SKM-1 treated with dmso at 0.1 percent for 144 hours (cell line): ENCODE data around the gene FRY.

Experiments used
- DNase-seq: peaks from one replicate; lab custom pipeline; 2025; ENCODE audit not compliant: unreplicated experiment; lab: John Stamatoyannopoulos, UW

The FRY gene

DNA sequence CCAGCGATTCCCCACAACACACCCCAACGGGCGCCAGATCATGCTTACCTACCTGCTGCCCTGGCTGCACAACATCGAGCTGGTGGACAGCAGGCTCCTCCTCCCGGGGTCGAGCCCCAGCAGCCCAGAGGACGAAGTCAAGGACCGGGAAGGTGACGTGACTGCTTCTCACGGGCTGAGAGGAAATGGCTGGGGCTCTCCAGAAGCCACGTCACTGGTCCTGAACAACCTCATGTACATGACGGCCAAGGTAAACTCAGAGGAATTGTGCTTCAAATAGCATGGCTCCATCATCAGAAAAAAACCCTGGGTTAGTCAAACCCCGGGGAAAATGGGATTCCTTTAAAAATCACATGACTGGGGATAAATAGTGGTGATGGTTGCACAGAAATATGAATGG is 177.3 kb downstream of the FRY start:
- DNase-seq, result no peak

DNA sequence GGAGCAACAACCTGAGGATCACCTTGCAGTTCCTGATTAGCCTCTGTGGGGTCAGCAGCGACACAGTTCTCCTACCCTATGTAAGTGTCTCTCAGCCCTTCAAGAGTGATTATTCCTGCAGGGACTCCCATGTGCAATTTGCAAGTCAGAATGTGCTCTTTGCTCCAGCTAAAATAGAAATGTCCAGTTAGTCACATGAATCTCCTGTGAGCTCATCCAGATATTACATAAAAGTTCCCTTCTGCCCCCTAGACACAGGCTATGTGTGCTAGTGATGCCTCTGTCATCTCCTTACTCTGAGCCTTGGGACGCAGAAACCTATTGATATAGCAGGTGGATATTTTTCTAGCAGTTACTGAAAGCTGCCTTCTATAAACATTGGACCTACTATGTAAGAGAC is 178.1 kb downstream of the FRY start:
- no peak for DNase-seq

DNA sequence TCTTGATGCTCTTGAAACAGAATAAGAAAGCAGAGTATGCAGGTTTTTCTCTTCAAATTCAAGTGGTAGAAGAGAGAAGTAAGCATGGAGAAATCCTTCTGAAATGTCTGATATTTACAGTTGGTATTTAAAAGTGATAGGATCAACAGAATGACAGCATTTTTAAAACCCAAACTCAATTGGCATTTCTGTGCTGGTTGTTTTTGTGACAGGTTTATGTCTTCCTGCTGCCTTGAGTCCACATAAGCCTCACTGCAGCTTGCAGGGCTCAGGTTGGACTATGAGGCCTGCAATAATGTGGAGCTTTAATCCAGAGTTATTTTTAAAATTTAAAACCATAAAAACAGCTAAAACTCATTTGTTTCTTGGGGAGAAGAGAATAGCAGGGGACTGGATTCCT is 178.5 kb downstream of the FRY start:
- DNase-seq, result no peak

DNA sequence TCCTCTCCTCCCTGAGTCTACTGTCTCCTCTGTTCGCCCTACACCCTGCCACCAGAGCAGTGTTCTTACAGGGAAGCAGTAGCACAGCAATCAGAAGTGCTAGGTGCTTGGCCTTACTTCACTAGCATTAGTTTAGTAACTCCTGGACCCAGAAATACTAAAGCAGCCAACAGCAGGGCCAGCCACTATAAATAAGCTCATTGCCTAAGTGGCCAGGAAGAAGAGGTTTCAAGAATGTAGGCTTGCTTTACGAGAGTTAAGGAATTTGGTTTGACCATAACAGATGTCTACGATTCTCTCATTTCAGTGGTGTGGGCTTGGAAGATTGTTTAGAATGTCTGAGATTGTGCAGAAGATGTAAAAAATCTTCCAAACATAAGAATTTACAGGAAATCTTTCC is 180.2 kb downstream of the FRY start:
- no peak for DNase-seq

DNA sequence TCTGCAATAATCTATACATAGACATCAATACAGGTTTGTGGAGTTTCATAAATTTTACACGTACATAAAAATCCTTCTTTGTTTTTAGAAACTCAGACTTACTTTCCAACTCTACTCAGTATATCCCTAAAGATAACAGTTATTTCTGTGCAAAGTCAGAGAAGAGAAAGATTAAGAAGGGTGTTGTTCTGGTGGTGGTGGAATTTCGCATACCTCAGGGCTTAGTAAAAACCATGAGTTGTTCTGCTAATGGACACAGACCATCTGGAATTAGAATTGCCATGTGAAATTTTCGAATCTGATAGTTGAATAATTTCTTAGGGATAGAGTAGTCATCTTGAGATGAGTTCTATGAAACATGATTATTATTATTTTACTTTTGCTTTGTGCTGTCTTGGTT is 180.8 kb downstream of the FRY start:
- no peak for DNase-seq

DNA sequence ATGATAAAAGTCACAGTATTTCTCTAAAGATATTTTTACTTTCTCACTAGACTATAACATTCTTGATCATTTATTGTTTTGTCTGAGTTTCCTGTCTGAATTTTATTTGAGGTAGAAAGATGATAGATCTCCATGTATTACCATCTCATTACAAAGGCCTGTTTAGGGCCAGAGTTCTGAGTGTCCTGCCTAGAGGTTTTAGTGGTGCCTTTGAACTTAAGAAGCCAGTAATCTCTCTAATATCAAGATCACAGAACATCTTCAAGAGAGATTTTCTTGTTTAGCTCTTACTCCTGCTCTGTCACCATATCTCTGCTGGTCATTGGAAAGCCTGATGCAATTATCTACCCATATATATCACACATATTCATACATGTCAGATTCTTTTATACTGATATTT is 182.1 kb downstream of the FRY start:
- DNase-seq, result no peak

DNA sequence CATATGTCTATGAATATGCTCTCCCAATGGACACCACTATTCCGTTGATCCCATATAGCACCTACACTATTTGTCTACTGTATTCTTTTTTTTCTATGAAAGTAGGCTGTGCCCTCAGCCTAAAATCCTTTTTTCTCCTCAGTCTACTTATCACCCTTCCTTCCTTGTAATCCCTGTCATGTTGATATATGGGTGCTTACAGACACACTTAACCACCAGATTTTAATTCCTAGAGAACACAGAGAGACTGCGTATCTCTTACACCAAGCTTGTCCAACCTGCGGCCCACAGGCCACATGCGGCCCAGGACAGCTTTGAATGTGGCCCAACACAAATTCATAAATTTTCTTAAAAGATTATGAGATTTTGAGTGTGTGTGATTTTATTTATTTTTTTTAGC is 182.5 kb downstream of the FRY start:
- DNase-seq, result no peak

DNA sequence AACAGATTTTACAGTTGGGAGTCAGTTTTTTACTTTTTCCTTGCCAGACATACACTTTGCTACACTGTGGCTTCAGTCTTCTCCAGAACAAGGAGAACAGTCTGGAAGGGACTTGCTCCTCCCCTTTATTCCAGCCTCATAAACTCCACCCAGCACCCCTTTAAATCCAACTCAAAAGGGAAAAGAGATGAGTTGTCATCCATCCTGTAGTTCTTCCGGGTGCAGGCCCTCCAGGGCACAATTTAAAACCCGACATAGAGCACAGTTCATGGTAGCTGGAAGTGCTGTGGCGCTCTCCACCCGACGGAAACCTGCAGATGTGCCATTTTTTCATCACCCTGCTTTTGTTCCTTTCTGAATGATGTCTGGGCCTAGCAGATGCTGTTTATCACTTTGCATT is 184.7 kb downstream of the FRY start:
- no peak for DNase-seq

DNA sequence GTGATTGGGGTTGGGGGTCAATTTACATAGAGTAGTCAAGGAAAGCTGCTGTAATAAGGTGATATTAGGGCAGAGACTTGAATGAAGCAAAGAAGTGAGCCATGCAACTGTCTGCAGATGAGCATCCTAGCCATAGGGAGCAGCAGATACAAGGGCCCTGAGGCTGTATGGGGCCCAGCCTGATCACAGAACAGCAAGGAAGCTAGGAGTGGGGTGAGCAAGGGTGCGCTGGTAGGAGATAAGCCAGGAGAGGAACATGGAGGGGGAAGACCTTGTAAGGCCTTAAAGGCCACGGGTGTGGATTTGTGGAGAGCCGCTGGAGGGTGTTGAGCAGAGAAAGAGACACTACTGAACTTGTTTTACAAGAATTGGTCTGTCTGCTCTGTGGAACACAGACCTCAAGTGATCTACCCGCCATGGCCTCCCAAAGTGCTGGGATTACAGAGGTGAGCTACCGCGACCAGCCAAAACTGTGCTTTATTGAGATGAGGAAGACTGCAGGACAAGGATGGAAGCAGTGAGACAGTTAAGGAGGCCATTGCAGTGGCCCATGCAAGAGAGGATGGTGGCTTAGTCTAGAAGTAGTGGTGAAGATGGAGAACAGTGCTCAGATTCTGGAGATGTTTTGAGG is 190.6 kb downstream of the FRY start:
- no peak for DNase-seq

DNA sequence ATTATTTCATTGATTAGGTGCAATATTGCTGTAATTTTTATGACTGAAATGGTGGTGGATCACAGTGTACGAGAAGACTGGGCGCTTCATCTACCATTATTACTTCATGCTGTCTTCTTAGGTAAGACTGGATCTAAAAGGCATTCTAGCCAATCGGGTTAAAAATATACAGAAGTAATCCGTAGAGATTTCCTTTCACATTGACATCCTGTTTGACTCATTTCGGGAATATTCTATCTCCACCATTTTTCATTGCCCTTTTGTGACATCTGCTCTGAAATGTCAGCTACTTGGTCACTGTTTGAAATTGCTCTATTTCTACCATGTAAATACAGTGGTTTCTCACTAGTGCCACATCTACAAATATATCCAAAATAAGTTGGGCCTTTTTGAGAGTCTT is 193.3 kb downstream of the FRY start:
- no peak for DNase-seq

DNA sequence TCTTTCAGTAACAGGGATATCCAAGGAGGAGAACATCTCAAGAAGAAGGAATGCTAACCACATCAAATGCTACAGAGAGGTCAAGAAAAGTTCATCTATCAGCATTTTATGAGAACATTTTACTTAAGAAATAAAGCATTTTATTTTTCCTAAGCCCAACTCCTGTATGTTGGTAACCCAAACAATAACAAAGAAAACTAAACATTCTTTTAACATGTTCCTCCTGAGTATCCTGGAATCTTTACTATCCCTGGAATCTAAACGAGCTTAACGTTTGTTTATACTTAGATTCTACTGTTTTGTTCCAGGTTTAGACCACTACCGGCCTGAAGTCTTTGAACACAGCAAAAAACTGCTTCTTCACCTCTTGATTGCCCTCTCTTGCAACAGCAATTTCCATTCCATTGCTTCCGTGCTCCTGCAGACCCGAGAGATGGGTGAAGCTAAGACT is 193.9 kb downstream of the FRY start:
- no peak for DNase-seq

DNA sequence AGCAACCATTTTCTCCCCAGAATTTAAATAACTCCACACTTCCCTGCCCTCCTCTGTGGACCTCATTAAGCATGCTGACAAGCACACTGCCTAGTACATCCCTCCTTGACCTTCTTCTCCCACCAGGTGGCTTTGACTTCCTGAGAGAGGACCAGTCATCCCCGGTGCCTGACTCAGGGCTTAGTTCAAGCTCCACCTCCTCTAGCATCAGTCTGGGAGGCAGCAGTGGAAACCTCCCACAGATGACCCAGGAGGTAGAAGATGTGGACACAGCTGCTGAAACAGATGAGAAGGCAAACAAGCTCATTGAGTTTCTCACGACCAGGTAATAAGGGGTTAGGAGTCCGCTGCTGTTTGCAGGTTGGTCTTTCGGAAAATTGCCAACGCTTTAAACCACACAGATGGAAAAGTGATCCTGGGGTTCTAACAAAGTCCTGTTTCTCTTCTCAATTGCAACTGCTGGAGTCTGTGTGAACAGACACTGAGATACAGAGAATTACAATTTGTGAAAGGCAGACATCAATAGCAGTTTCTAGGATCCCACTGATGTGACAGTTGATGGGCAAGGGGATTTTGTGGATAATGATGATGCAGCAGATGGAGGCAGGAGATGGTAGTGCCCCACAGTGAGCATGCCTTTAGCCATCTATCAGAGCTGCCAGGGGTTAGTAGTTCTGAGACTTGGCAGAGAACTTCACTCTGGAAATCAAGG is 196.9 kb downstream of the FRY start:
- DNase-seq, result no peak

DNA sequence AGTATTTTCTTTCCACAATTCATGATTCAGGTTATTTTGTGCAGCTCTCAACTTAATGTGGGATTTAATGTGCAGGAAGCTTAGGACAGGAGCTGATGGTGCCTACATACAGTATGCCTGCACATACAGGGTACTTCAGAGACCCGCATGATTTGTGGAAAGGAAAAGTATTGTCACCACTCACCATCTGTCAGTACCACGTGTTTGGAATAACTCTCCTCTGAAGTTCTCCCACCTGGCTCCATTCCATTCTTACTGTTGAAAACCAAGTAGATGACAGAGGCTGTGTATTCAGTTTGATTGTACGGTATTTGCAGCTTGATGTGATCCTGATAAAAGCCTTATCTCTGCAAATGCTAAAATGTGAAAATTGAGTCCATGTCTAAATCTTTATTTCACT is 197.9 kb downstream of the FRY start:
- DNase-seq, result no peak

DNA sequence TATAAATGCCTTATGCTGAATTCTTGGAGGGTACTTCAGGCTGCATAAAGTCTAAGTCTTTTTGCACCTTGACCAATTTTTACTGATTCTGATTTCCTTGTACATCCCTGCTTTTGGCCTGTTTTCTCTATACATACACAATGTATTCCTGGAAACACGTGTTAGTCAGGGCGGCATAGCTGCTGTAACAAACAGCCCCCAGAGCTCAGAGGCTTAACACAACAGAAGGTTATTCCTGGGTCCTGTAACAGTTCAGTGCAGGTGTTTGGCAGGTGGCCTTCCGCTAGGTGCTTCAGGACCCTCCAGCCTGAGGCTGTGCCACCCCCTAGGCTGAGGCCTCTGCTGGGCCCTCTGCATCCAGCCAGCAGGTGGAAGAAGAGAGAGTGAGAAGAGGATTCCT is 200.7 kb downstream of the FRY start:
- DNase-seq, result no peak

DNA sequence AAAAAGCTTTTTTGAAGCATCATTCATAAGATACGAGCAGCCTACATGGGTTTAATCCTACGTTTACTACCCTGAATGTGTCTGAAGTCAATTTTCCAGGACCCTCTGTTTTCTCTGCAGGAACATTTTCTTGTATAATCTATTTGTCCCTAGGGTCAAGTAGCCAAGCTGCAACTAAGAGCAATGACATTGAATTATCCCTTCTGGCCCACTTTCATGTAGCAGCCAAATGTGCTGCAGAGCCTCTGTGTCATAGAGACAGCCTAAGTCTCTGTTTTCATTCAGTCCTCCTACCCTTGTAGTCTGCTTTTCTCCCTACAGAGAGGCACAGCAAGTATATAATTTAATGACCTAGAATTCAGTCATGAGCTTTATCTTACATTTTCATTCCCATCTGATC is 201.5 kb downstream of the FRY start:
- DNase-seq, result no peak

DNA sequence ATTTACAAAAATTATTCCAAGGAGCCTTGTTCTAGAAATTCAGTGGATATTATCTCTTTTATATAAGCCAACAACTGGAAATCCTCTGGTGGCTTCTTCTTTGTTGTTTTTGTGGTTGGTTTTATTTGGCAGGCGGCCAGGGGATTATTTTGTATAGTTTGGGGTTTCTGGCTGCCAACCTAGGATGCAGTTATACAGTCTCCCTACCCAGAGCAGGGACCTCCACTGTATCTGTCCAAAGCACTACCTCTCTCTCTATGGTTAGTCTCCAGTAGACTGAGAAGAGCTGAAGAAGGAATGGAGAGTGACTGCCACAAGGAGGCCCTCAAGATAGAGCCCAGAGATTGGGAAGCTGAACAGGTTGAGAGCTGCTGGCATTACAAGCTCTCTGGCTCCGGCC is 203.3 kb downstream of the FRY start:
- no peak for DNase-seq

DNA sequence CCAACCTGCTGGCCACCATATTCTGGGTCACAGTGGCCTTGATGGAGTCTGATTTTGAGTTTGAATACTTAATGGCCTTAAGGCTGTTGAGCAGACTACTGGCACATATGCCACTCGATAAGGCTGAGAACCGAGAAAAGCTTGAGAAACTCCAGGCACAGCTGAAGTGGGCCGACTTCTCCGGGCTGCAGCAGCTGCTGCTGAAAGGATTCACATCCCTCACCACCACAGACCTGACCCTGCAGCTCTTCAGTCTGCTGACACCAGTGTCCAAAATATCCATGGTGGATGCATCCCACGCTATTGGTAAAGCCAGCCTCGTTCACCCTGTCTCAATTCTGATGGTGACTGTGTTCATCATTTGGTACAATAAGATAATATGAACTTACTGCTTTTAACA is 206.1 kb downstream of the FRY start:
- no peak for DNase-seq

DNA sequence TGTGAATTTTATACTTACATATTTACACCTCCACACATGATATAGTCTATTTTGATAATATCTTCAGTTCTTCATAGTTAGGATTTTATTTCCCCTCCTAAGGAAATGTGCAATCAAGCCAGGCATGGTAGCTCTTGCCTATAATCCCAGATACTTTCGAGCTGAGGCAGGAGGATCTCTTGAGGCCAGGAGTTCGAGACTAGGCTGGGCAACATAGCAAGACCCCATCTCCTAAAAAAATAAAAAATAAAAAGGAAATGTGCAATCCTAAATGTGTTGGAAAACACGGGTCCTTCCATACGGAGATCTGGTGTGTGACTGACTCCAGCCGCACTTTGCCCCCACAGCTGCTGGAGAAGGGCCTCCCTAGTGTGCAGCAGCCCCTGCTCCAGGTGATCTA is 212.1 kb downstream of the FRY start:
- DNase-seq, result no peak

DNA sequence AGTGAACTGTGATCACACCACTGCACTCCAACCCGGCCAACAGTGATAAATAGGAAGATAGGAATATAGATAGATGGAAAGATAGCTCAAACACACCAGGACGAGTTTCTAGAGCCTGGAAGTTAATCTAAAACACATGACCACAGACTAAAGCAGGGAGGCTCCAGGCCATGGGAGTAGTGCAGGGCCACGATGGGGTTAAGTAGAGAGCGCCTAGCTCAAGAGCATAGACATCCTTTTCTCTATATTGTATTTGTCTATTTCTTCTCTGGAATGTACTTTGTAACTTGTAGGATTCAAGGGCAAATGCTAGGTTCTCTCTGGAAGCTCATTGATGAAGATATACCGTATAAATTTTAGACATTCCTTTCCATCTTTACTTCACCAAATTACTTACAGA is 214.0 kb downstream of the FRY start:
- DNase-seq, result no peak

DNA sequence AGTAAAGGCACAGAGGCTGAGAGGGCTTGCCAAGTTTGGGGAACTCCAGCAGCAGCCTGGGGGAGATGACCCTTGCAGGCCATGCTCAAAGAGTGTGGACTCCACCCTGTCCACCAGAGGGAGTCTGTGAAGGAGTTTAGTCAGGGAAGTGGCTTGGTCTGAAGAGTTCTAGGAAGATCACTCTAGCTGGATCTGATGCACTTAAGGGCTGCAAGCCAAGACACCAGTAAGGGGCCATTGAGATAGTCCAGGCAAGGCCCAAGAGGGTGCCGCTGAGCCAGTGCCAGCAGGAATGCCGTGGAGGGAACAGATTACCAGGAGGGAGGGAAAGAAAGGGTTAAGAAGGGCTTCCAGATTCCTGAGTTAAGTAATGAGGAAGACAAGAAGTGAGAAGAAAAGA is 214.9 kb downstream of the FRY start:
- DNase-seq, result peak; percentile 76

DNA sequence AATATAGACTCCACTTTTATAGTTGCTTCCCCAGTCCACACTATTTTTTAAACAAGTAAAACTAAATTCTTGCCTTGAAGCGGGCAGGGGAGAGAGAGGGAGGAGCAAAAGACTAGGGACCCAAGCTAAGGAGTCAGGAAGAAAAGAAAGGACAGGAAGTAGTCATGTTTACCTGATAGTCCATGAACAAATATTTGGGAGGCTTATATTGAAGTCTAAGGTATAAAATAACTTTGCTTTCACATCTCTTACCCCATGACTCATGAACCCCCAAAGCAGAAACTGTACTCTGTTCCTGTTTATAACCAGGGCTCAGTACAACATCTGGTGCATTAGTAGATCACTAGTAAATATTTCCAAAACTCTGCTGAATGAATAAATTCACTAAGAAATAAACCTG is 216.3 kb downstream of the FRY start:
- no peak for DNase-seq

DNA sequence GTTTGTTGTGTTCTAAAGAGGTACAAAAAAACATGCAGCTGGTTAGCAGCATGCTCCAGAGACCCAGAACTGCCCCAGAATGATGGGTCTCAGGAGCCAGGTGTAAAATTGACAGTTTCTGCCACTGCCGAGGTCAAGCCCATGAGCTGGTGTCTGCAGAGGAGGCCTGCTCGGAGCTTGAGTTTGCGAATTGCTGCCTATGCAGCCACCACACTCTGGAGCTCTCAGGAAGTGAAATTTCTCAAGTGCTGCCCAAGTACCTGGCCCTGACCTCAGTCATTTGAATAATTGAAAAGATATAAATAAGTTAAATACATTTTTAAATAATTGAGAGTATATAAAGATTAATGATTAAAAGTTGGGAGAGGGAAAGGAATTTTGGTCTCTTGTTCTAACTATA is 217.2 kb downstream of the FRY start:
- DNase-seq, result no peak

DNA sequence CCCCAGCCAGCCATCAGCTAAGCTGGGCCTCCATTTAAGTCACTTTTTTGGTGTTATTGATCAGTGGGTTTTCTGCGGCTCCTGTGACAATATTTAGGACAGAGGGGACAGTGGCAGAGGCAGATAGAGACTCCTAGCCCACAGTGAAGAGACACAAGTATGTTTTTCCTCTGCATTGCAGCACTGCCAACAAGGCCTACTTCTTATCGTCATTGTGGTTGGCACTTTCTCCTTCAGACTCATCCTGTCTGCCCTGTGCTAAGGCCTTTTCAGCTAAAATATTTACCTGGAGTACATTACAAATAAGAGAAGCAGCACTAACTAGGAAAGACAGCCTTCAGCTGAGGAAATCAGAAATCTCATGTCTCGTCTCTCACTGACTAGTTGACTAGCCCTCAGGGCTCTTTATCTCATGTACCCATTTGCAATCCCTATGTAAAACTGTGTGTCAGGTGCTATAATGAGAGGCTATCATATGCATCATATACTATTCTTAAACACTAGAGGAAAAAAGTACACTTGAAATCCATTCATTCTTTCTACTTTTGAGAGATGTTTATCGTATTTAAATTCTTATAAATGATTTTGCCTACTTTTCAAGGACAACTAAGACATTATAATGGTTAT is 221.4 kb downstream of the FRY start:
- DNase-seq, result no peak
